Adipocyte (in vitro differentiated cells): ENCODE data around the gene SLC24A2.
A peak's percentile ranks its signal among the peaks of the same experiment; 100 is the strongest.

Experiments used
- DNase-seq: peaks from one replicate; pipeline ENCODE4 v3.0.0-alpha.2; 2015; ENCODE audit warnings: low read depth
- H3K27me3 ChIP-seq: replicated peaks from 2 replicates; pipeline ENCODE4 v1.7.0; 2013; ENCODE audit warnings: mild to moderate bottlenecking, low read length, moderate library complexity; ENCODE audit not compliant: control insufficient read depth, insufficient read depth
- H3K36me3 ChIP-seq: 2 replicates; pipeline ENCODE4 v1.7.0; 2013; ENCODE audit warnings: low read length, mild to moderate bottlenecking, moderate library complexity; ENCODE audit not compliant: control insufficient read depth, insufficient read depth, severe bottlenecking
- H3K4me1 ChIP-seq: 2 replicates; pipeline ENCODE4 v1.7.0; 2013; ENCODE audit warnings: mild to moderate bottlenecking, low read length, moderate library complexity; ENCODE audit not compliant: control insufficient read depth, insufficient read depth
- H3K4me3 ChIP-seq: 2 replicates; pipeline ENCODE4 v1.7.0; 2013; ENCODE audit warnings: mild to moderate bottlenecking, low read length, moderate library complexity
- H3K9ac ChIP-seq: 2 replicates; pipeline ENCODE4 v1.7.0; 2013; ENCODE audit warnings: mild to moderate bottlenecking, low read length, moderate library complexity
- H3K9me3 ChIP-seq: 2 replicates; pipeline ENCODE4 v1.7.0; 2013; ENCODE audit warnings: mild to moderate bottlenecking, low read length, moderate library complexity; ENCODE audit not compliant: control insufficient read depth

The SLC24A2 gene

DNA sequence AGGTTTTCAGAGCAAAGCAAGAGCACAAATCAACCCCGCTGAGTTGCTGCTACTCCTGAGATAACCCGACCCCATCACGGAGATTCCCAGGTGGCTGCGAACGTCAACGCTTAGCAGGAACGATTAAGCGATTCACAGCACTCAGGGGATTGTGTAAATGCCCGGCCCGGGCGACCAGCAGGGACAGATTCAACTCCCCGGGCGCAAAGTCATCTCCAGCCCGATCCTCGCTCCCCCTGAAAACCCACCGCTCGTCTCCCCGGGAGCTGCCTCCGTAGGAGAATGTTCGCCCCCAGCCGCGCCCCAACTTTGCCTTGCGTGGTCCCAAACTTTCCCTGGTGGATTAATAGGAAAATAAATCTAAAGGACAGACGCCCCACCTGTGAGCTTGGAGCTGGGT, 685 bp downstream of the SLC24A2 start:
- Histone ChIP-seq H3K27me3 (peaks cover 11% of the 10 kb centered on the region), H3K4me1 (peaks cover 11% of the 10 kb centered on the region), H3K4me3 (peak overlapping the region; percentile 70), H3K9me3 (peaks cover 10% of the 10 kb centered on the region), H3K36me3 (no peaks in the 10 kb centered on the region), H3K9ac (no peak overlapping the region)
- no peak for DNase-seq

DNA sequence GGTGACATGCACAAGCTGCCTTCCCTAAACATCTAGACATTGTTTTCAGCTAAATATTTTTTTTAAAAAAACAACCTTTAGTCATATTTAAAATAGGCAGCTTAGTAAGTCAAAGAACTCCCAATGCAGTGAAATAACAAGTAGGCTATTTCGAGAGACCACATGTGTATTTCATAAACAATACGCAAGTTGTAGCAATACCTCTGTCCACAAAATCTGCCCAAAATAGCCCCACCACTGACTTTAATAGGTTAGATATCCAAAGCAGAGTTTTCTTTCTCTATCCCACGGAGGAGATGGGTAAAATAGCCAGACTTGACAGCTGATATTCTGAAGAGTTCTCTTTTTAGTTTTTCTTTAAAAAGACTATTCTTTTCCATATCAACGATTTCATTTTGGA, 1.2 kb downstream of the SLC24A2 start:
- Histone ChIP-seq H3K36me3 (no peaks in the 10 kb centered on the region), H3K4me3 (peak overlapping the region; percentile 70), H3K9me3 (peaks cover 10% of the 10 kb centered on the region), H3K4me1 (peaks cover 11% of the 10 kb centered on the region), H3K27me3 (peaks cover 11% of the 10 kb centered on the region), H3K9ac (no peak overlapping the region)
- DNase-seq, result no peak

DNA sequence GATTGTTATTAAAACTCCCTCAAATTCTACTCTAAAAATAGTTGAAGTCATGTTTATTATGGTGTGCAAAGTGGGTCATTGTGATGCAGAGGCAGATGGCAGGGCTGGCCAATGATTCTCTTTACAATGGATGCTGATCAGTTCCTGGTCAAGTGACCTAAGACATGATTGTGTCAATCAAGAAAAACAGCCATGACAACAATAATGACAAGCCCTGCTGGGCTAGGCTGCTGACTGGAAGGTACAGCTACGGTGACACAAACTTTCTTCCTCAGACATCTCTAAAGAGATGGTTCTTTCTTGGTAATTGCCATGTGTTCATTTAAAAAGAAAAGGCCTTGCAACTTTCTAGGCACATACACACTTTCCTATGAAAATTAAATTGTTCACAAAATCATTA, 3.6 kb downstream of the SLC24A2 start:
- no peaks in the 10 kb centered on the region for H3K36me3 ChIP-seq
- H3K9me3 ChIP-seq, result no peaks in the 10 kb centered on the region
- no peak for DNase-seq
- peaks cover 11% of the 10 kb centered on the region for H3K27me3 ChIP-seq
- H3K9ac ChIP-seq, result no peak overlapping the region
- H3K4me1 ChIP-seq, result peaks cover 11% of the 10 kb centered on the region
- H3K4me3 ChIP-seq, result no peak overlapping the region

DNA sequence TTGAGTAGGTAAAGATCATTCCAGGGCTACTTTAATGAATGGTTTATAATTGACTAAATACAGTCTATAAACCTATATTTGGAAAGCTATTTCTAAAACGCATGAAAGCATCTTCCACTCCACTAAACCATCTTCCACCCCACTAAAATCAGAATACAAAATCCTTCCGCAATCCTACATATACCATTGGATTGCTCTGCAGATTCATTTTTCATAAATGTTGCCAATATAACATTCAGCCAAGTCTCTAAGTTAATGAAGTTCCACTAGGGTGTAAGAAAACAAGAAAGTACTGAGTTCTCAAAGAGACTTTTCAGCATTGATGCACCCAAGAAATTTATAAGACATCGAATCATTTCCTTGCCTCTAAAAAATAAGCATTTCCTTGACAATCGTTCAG, 4.7 kb downstream of the SLC24A2 start:
- Histone ChIP-seq H3K9me3 (no peaks in the 10 kb centered on the region), H3K9ac (no peak overlapping the region), H3K4me3 (no peak overlapping the region), H3K27me3 (peaks cover 1% of the 10 kb centered on the region), H3K36me3 (no peaks in the 10 kb centered on the region), H3K4me1 (peaks cover 11% of the 10 kb centered on the region)
- DNase-seq, result no peak

DNA sequence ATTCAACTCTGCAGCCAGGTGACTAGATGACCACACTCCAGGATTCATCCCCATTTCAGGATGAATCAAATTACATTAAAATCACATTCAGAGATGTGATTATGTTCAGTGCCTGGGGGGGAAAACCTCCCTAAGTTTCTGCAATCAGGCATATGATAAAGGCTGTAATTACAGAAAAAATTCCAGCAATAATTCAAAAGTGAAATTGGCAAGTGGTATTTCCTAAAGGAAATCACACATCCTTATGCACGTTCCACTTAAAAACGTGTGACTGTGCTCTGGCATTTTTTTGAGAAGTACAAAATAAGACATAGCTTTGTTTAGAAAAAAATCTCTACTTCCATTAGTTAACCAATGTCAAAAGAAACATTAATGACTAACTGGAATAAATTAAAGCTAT, 5.3 kb downstream of the SLC24A2 start:
- DNase-seq, result no peak
- Histone ChIP-seq H3K36me3 (no peaks in the 10 kb centered on the region), H3K27me3 (no peaks in the 10 kb centered on the region), H3K9ac (no peak overlapping the region), H3K4me3 (no peak overlapping the region), H3K4me1 (peaks cover 11% of the 10 kb centered on the region), H3K9me3 (no peaks in the 10 kb centered on the region)

DNA sequence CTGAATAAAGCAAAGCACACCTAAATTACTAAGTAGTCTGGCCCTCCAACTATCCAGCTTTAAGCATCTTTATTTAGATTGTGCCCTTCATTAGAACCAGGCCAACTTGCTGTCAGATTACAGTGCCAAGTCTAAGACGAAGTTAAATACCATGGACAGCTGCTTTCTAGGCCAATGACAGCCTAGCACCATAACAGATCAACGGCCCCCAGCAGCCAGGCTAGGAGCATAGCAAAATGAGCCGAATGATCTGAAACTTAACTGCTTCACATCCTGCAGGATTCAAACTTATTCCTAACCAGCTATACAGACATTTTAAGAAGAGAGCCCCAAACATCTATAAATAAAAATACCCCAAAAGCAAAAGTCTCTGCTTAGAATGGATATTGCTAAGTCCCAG, 6.8 kb downstream of the SLC24A2 start:
- peaks cover 1% of the 10 kb centered on the region for H3K4me1 ChIP-seq
- no peaks in the 10 kb centered on the region for H3K36me3 ChIP-seq
- H3K9me3 ChIP-seq, result no peaks in the 10 kb centered on the region
- H3K9ac ChIP-seq, result no peak overlapping the region
- H3K4me3 ChIP-seq, result no peak overlapping the region
- no peak for DNase-seq
- H3K27me3 ChIP-seq, result no peaks in the 10 kb centered on the region

DNA sequence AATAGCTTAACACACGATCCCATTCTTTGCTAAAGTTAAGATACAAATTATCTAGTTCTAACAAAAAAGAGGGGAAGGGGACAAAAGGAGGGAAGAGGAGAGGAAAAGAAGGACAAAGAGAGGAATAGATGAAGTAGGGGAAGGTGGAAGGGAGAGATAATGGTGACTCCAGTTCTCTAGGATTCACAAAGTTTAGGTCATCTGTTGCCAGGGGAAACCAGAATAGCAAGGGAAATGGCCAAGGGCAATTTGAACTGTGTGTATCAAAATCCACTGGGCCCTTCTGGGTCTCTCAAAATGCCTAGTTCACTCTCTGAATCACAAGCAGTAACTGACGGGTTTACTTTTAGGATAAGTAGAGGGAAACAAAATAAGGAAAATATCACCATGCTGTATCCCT, 7.6 kb downstream of the SLC24A2 start:
- Histone ChIP-seq H3K36me3 (no peaks in the 10 kb centered on the region), H3K4me1 (no peaks in the 10 kb centered on the region), H3K27me3 (no peaks in the 10 kb centered on the region), H3K9me3 (no peaks in the 10 kb centered on the region), H3K9ac (no peak overlapping the region), H3K4me3 (no peak overlapping the region)
- DNase-seq, result no peak

DNA sequence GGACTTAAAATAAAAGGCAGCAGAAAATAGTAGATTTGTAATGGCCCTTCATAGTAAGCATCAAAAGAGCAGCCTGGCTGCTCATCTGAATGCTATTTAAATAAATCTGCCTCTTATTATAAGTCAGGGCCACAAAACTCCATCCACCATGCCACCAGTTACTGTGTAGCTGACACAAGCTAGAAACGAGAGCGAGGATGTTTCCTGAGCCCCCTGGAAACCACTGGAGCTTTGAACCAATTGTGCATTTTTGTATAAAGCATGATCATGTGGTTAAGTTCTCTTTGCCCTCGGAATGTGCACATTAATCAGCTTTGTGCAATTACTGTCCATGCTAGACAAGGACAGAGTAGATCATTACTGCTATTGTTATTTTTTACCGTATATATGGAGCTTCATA, 17.4 kb downstream of the SLC24A2 start:
- no peaks in the 10 kb centered on the region for H3K9me3 ChIP-seq
- H3K4me3 ChIP-seq, result no peak overlapping the region
- H3K27me3 ChIP-seq, result peaks cover 7% of the 10 kb centered on the region
- H3K9ac ChIP-seq, result no peak overlapping the region
- H3K36me3 ChIP-seq, result no peaks in the 10 kb centered on the region
- DNase-seq, result no peak
- H3K4me1 ChIP-seq, result no peaks in the 10 kb centered on the region

DNA sequence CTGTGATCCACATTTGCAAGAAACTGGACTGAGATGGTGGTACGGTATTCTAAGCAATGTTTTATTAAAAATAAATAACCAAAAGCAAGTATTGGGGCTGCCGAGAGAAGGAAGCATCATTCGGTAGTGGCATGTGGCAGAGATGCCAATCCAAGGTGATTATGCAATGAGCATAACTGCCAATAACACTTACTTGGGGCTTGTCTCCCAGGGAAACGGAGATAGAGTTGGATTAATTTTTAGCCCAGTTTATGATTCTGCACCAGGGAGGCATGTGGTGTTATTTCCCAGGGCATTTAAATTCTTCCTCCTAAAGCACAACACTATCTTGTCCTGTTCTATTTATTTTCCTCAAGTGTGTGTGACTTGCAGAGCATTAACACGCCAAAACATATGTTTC, 17.9 kb downstream of the SLC24A2 start:
- peaks cover 7% of the 10 kb centered on the region for H3K27me3 ChIP-seq
- H3K9me3 ChIP-seq, result no peaks in the 10 kb centered on the region
- H3K4me3 ChIP-seq, result no peak overlapping the region
- no peak for DNase-seq
- no peak overlapping the region for H3K9ac ChIP-seq
- no peaks in the 10 kb centered on the region for H3K4me1 ChIP-seq
- no peaks in the 10 kb centered on the region for H3K36me3 ChIP-seq

DNA sequence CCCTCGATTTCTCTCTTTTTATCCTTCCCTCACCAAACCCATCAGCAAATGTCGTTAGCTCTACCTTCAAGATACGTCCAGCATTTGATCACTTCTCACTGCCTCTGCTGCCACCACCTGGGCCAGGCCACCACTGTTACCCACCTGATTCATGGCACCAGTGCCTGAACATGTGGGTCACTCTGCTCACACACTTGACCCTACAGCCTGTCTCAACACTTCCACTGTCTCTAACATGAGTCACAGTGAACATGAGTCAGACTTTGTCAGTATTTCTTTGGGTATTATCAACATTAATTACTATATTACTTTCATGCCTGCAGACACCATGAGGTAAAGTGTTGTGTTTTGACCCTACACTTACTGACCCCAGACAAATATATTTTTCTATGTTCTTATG, 19.6 kb downstream of the SLC24A2 start:
- H3K4me3 ChIP-seq, result no peak overlapping the region
- peaks cover 7% of the 10 kb centered on the region for H3K9me3 ChIP-seq
- no peaks in the 10 kb centered on the region for H3K36me3 ChIP-seq
- H3K27me3 ChIP-seq, result no peaks in the 10 kb centered on the region
- H3K9ac ChIP-seq, result no peak overlapping the region
- no peak for DNase-seq
- H3K4me1 ChIP-seq, result no peaks in the 10 kb centered on the region

DNA sequence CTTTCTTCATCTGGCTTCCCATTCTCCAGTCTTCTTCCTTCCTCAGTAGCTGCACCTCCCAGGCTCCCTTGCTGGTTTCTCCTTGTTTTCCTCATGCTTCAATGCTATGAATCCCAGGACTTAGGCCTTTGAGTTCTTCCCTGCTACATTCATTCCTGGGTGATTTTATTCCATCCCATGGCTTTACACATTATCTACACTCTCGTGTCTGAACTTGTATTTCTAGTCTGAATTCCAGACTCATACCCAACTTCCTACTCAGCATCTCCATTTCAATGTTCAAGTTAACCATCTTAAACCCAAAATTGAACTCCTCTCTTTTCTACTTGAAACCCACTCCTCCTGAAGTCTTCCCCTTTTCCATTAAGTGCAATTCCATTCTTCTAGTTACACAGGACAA, 20.0 kb downstream of the SLC24A2 start:
- no peak overlapping the region for H3K9ac ChIP-seq
- H3K27me3 ChIP-seq, result no peaks in the 10 kb centered on the region
- H3K4me3 ChIP-seq, result no peak overlapping the region
- no peaks in the 10 kb centered on the region for H3K4me1 ChIP-seq
- H3K9me3 ChIP-seq, result peaks cover 7% of the 10 kb centered on the region
- DNase-seq, result no peak
- H3K36me3 ChIP-seq, result no peaks in the 10 kb centered on the region

DNA sequence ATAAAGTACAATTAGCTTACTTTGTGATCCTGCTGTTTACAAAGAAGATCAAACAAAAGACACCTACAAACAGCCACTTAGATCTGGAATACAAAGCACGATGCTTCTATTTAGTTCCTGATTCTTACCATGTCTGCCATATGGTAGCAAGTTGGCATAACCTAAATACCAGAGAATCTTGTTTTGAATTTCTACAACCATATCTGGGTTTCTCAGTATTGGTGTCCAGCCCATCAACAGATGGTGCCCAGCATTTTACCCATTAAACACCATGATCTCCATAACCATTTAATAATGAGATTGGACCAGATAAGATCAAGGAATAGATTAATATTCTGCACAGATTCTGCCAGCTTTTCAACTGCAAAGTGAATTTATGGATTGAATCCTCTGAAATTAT, 29.8 kb downstream of the SLC24A2 start:
- Histone ChIP-seq H3K4me3 (no peak overlapping the region), H3K9ac (no peak overlapping the region), H3K4me1 (no peaks in the 10 kb centered on the region), H3K36me3 (no peaks in the 10 kb centered on the region), H3K27me3 (no peaks in the 10 kb centered on the region), H3K9me3 (no peaks in the 10 kb centered on the region)
- DNase-seq, result no peak
